Hepatocyte (in vitro differentiated cells): ENCODE data around the gene DRC7.

Experiments used
- CTCF ChIP-seq: fragments of 200-600 bp; sonication (generic); IDR thresholded peaks from 2 replicates; pipeline ENCODE4 v1.5.1; 2016; ENCODE audit warnings: antibody characterized with exemption, mild to moderate bottlenecking; ENCODE audit not compliant: poor library complexity
- EZH2 ChIP-seq: fragments of 200-600 bp; sonication (generic); IDR thresholded peaks from 2 replicates; pipeline ENCODE4 v1.6.1; 2016; ENCODE audit warnings: antibody characterized with exemption, mild to moderate bottlenecking, borderline replicate concordance

DNA sequence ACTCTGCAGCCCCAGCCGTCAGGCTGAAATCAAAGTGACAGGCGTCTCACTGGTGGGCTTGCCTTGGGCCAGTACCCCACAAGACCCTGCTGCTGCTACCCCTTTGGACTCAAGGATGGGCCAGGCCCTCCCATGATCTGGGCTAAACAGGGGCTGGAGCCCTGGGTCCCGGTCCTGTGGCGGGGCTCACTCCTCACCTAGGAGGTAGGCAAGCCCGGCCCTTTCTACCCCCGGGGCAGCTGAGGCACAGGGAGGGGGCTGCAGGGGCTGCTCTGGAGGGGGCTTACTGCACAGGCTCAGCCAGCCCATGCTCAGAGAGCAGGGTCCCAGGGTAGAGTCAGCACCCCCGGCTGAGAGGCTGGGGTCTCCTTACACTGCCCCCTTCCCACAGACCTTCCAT is 64.5 kb downstream of the DRC7 start:
- TF ChIP-seq CTCF (no peak), EZH2 (no peak)
